ENCODE data around the gene ARHGAP35. TPM values are rescaled to one million over a fixed set of nuclear protein-coding genes. Genes with fewer than 3 reads are reported as not detected.

The ARHGAP35 gene
- total RNA-seq = 114 TPM

GRCh38 chr19:46860846-46861690, at the start of gene ARHGAP35:
Gene ARHGAP35, plus strand, starts transcription at chr19:46860997. Its CDS starts 57,679 bp downstream, at chr19:46918676.

GRCh38 chr19:46850228-46851203, 10.3 kb upstream of the ARHGAP35 start, which contains the start of gene AP2S1:
Gene AP2S1, minus strand, starts transcription at chr19:46850846. Its CDS starts 80 bp downstream, at chr19:46850766.

Other genes with a start within 250 kb of the ARHGAP35 start
- gene PTGIR, start 235.9 kb upstream of the ARHGAP35 start, total RNA-seq = not detected
- not detected for gene GNG8, start 224.8 kb upstream of the ARHGAP35 start, total RNA-seq
- 14.7 TPM for gene DACT3, start 199.8 kb upstream of the ARHGAP35 start, total RNA-seq
- gene PRKD2, start 143.9 kb upstream of the ARHGAP35 start, total RNA-seq = 6.9 TPM
- 18.8 TPM for gene FKRP, start 114.9 kb upstream of the ARHGAP35 start, total RNA-seq
- 127 TPM for gene STRN4, start 114.5 kb upstream of the ARHGAP35 start, total RNA-seq
- 3.1 TPM for gene SLC1A5, start 72.4 kb upstream of the ARHGAP35 start, total RNA-seq
- gene AP2S1, start 10.2 kb upstream of the ARHGAP35 start, total RNA-seq = 52.6 TPM
- gene NPAS1, start 158.8 kb downstream of the ARHGAP35 start, total RNA-seq = 10.0 TPM
- 11.3 TPM for gene TMEM160, start 187.6 kb downstream of the ARHGAP35 start, total RNA-seq